ENCODE results near the gene SLC29A3. TPM values are rescaled to one million over a fixed set of nuclear protein-coding genes. Genes with fewer than 3 reads are reported as not detected.

The SLC29A3 gene
- total and polyA plus RNA-seq, 5 donors from 2014 or later: 4.8 to 16.2 (median 11.1) TPM

DNA sequence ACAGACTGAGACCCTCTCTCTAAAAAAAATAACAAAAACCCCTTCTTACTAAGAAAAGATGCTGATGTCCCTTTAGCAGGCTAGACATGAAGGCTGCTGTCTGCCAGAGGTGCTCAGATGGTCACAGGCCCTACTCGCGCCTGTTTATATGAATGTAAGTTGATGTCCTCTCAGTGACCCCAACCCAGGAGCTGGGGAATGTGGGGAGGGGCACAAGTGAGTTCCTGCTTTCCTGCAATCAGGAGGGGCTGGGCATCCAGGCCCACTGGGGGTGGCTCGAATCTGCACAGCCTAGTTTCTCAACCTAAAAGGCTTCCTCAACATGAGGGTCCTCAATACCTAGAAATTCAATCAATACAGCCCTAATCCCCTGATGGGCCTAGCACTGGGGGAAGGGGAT, 12.1 kb upstream of the SLC29A3 start:
- H3K4me1 Mint-ChIP-seq: no peaks in the 10 kb centered on the region
- Histone ChIP-seq H3K36me3 (ENCODE audit: control insufficient read depth, insufficient read depth, low read length) (no peaks in the 10 kb centered on the region), H3K9me3 (ENCODE audit: control insufficient read depth in 2 of 2, low read length in 2 of 2) (no peaks in the 10 kb centered on the region), H3K4me3 (ENCODE audit: low read depth, low read length) (no peak overlapping the region), H3K27ac (ENCODE audit: insufficient read depth, low read length, poor library complexity, severe bottlenecking) (no peak overlapping the region), H3K4me1 (ENCODE audit: control insufficient read depth, insufficient read depth, low read length, poor library complexity, severe bottlenecking) (no peaks in the 10 kb centered on the region), H3K27me3 (ENCODE audit: control insufficient read depth, insufficient read depth, low read length) (peaks cover 3% of the 10 kb centered on the region)
- ATAC-seq (ENCODE audit: low read depth in 2 of 2) (no peak), DNase-seq (no peak)
- H3K4me3 Mint-ChIP-seq: no peak overlapping the region
- H3K27me3 Mint-ChIP-seq: peaks cover 7% of the 10 kb centered on the region
- no peaks in the 10 kb centered on the region for H3K9me3 Mint-ChIP-seq
- H3K27ac Mint-ChIP-seq: no peak overlapping the region
- no peaks in the 10 kb centered on the region for H3K36me3 Mint-ChIP-seq

DNA sequence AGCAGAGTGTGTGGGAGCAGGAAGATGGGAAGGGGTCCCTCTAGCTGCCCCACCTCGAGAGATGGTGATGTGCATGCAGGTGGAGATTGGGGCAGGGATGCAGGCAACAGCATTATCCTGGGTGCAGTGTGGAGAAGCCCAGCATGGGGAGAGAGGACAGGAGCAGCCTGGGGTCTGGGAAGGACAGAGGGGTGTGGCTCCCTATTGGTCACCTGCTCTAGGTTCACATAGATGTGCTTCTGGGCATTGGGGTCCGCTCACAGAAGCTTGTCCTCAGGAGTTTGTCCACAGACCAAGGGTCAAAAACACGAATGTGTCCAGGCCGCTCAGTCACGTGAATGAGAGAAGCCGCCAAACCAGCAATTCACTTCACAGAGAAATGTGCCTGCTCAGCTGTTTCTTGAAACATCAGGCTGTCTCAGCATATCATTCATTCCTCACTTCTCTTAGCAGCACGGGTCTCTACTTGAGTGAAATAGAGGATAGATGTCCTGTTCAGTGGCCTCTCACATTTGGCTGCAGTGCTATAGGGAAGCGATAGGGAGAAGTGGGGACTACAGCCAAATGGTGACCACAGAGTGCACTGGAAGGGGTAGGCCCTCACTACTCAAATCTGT, 11.5 kb upstream of the SLC29A3 start:
- Mint-ChIP-seq H3K27me3 (peaks cover 7% of the 10 kb centered on the region), H3K27ac (no peak overlapping the region), H3K9me3 (no peaks in the 10 kb centered on the region), H3K4me1 (no peaks in the 10 kb centered on the region), H3K4me3 (no peak overlapping the region), H3K36me3 (no peaks in the 10 kb centered on the region)
- Histone ChIP-seq H3K27me3 (ENCODE audit: control insufficient read depth, insufficient read depth, low read length) (peaks cover 3% of the 10 kb centered on the region), H3K4me1 (ENCODE audit: control insufficient read depth, insufficient read depth, low read length, poor library complexity, severe bottlenecking) (no peaks in the 10 kb centered on the region), H3K36me3 (ENCODE audit: control insufficient read depth, insufficient read depth, low read length) (no peaks in the 10 kb centered on the region), H3K4me3 (ENCODE audit: low read depth, low read length) (no peak overlapping the region), H3K27ac (ENCODE audit: insufficient read depth, low read length, poor library complexity, severe bottlenecking) (no peak overlapping the region), H3K9me3 (ENCODE audit: control insufficient read depth in 2 of 2, low read length in 2 of 2) (no peaks in the 10 kb centered on the region)
- DNase-seq: no peak
- no peak for ATAC-seq (ENCODE audit: low read depth in 2 of 2)

DNA sequence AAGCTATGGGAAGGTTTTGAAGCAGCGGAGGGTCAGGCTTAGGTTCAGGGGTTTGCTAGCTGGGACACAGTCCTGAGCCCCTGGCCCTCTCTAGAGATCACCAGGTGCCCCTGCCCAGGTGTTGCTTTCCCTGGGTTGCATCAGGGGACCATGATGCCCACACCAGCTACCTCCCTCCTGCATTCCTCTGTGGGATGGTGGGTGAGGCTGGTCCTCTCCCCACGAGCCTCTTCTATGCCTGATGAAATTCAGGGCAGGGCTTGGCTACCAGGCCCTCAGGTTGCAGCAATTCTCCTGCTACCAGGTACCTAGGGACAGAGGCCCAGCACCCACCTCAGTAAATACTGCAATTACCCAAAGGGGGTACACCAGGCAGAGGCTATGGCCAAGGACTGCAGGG, 10.8 kb upstream of the SLC29A3 start:
- no peak overlapping the region for H3K27ac Mint-ChIP-seq
- Histone ChIP-seq H3K27me3 (ENCODE audit: control insufficient read depth, insufficient read depth, low read length) (peaks cover 3% of the 10 kb centered on the region), H3K36me3 (ENCODE audit: control insufficient read depth, insufficient read depth, low read length) (no peaks in the 10 kb centered on the region), H3K4me3 (ENCODE audit: low read depth, low read length) (no peak overlapping the region), H3K27ac (ENCODE audit: insufficient read depth, low read length, poor library complexity, severe bottlenecking) (no peak overlapping the region), H3K9me3 (ENCODE audit: control insufficient read depth in 2 of 2, low read length in 2 of 2) (no peaks in the 10 kb centered on the region), H3K4me1 (ENCODE audit: control insufficient read depth, insufficient read depth, low read length, poor library complexity, severe bottlenecking) (no peaks in the 10 kb centered on the region)
- no peaks in the 10 kb centered on the region for H3K36me3 Mint-ChIP-seq
- H3K4me1 Mint-ChIP-seq: no peaks in the 10 kb centered on the region
- DNase-seq: no peak
- H3K27me3 Mint-ChIP-seq: peaks cover 7% of the 10 kb centered on the region
- no peak for ATAC-seq (ENCODE audit: low read depth in 2 of 2)
- no peak overlapping the region for H3K4me3 Mint-ChIP-seq
- H3K9me3 Mint-ChIP-seq: no peaks in the 10 kb centered on the region

DNA sequence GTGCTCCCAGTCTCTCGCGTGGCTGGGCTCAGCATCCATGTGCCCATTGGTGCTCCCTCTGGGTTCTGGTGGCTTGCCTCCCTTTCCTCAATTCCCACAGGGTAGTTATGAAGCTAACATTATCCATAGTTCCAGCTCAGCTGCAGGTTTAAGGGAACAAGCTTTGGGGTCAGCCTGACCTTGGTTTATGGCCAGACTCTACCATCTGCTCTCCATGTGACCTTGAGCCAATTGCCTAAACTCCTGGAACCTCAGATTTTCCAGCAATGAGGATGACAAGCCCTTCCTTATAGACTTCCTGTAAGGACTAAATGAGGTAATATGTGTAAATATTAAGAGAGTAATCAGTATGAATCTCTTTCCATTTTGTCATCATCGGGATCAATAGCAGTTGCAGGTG, 10.1 kb upstream of the SLC29A3 start:
- H3K4me3 Mint-ChIP-seq: no peak overlapping the region
- Histone ChIP-seq H3K27ac (ENCODE audit: insufficient read depth, low read length, poor library complexity, severe bottlenecking) (no peak overlapping the region), H3K9me3 (ENCODE audit: control insufficient read depth in 2 of 2, low read length in 2 of 2) (no peaks in the 10 kb centered on the region), H3K4me3 (ENCODE audit: low read depth, low read length) (no peak overlapping the region), H3K4me1 (ENCODE audit: control insufficient read depth, insufficient read depth, low read length, poor library complexity, severe bottlenecking) (no peaks in the 10 kb centered on the region), H3K27me3 (ENCODE audit: control insufficient read depth, insufficient read depth, low read length) (peaks cover 3% of the 10 kb centered on the region), H3K36me3 (ENCODE audit: control insufficient read depth, insufficient read depth, low read length) (no peaks in the 10 kb centered on the region)
- peaks cover 11% of the 10 kb centered on the region for H3K27me3 Mint-ChIP-seq
- H3K36me3 Mint-ChIP-seq: no peaks in the 10 kb centered on the region
- no peak overlapping the region for H3K27ac Mint-ChIP-seq
- peaks cover 0 to 3% (median 0%) of the 10 kb centered on the region in 4 donors for H3K4me1 Mint-ChIP-seq
- ATAC-seq (ENCODE audit: low read depth in 2 of 2) (no peak), DNase-seq (no peak)
- H3K9me3 Mint-ChIP-seq: no peaks in the 10 kb centered on the region

DNA sequence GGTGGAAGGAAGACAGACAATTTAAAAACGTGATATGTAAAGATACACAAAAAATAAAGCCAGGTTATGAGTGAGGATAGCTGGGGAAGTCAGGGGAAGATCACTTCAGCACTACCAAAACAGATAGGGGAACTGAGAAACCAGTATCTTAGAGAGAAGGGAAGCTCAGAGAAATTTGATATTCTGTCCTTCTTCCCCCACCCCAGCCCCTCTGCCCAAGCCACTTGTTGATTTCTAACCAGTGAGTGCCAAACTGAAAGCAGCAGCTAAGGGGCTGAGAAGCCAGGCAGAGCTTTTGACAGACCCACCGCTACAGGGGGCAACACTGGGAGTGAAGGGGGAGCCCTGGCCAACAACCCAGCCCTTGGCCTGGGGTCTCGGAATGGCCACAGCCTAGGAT, 9.1 kb upstream of the SLC29A3 start:
- no peak overlapping the region for H3K4me3 Mint-ChIP-seq
- ATAC-seq (ENCODE audit: low read depth in 2 of 2) (no peak), DNase-seq (no peak)
- no peaks in the 10 kb centered on the region for H3K9me3 Mint-ChIP-seq
- H3K36me3 Mint-ChIP-seq: no peaks in the 10 kb centered on the region
- peaks cover 11% of the 10 kb centered on the region for H3K27me3 Mint-ChIP-seq
- peaks cover 0 to 6% (median 3%) of the 10 kb centered on the region in 4 donors for H3K4me1 Mint-ChIP-seq
- no peaks in the 10 kb centered on the region for H3K9me3 ChIP-seq (ENCODE audit: control insufficient read depth in 2 of 2, low read length in 2 of 2)
- H3K4me3 ChIP-seq (ENCODE audit: low read depth, low read length): no peak overlapping the region
- peaks cover 3% of the 10 kb centered on the region for H3K27me3 ChIP-seq (ENCODE audit: control insufficient read depth, insufficient read depth, low read length)
- H3K27ac ChIP-seq (ENCODE audit: insufficient read depth, low read length, poor library complexity, severe bottlenecking): no peak overlapping the region
- no peaks in the 10 kb centered on the region for H3K36me3 ChIP-seq (ENCODE audit: control insufficient read depth, insufficient read depth, low read length)
- peaks cover 4% of the 10 kb centered on the region for H3K4me1 ChIP-seq (ENCODE audit: control insufficient read depth, insufficient read depth, low read length, poor library complexity, severe bottlenecking)
- H3K27ac Mint-ChIP-seq: no peak overlapping the region

DNA sequence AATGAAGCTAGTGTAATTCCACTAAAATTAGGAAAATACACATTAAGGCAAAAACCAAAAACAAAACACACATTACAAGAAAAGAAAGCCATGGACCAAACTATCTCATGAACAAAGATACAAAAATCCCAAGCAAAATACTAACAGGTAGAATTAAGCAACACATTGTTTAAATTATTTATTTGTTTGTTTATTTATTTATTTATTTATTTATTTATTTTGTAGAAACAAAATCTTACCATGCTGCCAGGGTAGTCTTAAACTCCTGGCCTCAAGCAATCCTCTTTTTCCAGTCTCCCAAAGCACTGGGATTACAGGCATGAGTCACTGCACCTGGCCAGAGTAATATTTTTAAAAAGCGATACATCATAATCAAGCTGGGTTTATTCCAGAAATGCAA, 6.8 kb upstream of the SLC29A3 start:
- Mint-ChIP-seq H3K9me3 (no peaks in the 10 kb centered on the region), H3K4me1 (peaks cover 0 to 6% (median 3%) of the 10 kb centered on the region in 4 donors), H3K36me3 (no peaks in the 10 kb centered on the region), H3K4me3 (no peak overlapping the region), H3K27ac (no peak overlapping the region), H3K27me3 (peaks cover 11% of the 10 kb centered on the region)
- DNase-seq (no peak), ATAC-seq (ENCODE audit: low read depth in 2 of 2) (no peak)
- peaks cover 4% of the 10 kb centered on the region for H3K4me1 ChIP-seq (ENCODE audit: control insufficient read depth, insufficient read depth, low read length, poor library complexity, severe bottlenecking)
- H3K27ac ChIP-seq (ENCODE audit: insufficient read depth, low read length, poor library complexity, severe bottlenecking): no peak overlapping the region
- no peaks in the 10 kb centered on the region for H3K9me3 ChIP-seq (ENCODE audit: control insufficient read depth in 2 of 2, low read length in 2 of 2)
- no peaks in the 10 kb centered on the region for H3K36me3 ChIP-seq (ENCODE audit: control insufficient read depth, insufficient read depth, low read length)
- no peak overlapping the region for H3K4me3 ChIP-seq (ENCODE audit: low read depth, low read length)
- H3K27me3 ChIP-seq (ENCODE audit: control insufficient read depth, insufficient read depth, low read length): peaks cover 3% of the 10 kb centered on the region

DNA sequence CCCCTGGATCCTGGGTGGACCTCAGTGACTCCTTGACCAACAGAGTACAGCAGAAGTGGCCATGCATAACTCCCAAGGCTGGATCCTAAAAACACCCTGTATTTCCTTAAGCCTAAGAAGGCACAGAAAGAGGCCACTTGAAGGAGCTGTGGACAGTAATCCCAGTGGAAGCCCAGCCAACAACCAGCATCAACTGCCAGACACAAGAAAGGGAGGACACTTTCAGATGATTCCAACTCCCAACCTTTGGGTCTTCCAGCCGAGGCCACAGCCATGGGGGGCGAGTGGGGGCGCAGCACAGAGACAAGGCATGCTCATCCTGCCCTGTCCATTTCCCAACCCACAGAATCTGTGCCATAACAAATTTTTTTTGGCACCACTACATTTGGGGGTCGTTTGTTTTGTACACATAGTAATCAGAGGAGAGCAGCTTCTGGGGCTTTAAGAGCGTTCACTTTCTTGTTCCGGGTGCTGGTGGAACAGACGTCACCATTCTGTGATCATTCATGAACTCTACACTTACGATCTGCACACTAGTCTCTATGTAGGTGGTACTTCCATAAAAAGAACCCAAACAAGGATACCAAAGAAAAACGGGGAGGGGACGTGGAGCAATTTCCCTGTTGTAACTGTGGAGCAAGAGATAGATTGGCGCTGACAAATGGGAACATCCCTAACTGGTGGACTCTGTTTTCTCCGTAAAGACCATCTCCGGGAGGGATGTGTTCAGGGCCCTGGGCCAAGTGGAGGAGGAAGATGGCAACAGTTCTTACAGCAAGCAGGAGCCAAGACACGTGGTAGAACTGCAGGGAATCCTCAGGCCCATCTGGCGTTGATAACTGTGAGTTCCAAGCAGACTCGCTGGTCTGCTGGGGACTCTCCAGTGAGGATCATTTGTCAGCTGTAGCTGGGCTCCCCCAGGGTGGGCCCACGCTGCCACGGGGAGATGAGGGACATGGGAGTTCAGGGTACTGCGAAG, 6.0 kb upstream of the SLC29A3 start:
- Mint-ChIP-seq H3K36me3 (no peaks in the 10 kb centered on the region), H3K4me3 (no peak overlapping the region), H3K27ac (no peak overlapping the region), H3K4me1 (peaks cover 0 to 10% (median 4%) of the 10 kb centered on the region in 4 donors), H3K27me3 (peaks cover 11% of the 10 kb centered on the region), H3K9me3 (no peaks in the 10 kb centered on the region)
- Histone ChIP-seq H3K9me3 (ENCODE audit: control insufficient read depth in 2 of 2, low read length in 2 of 2) (no peaks in the 10 kb centered on the region), H3K27ac (ENCODE audit: insufficient read depth, low read length, poor library complexity, severe bottlenecking) (no peak overlapping the region), H3K27me3 (ENCODE audit: control insufficient read depth, insufficient read depth, low read length) (peaks cover 3% of the 10 kb centered on the region), H3K4me1 (ENCODE audit: control insufficient read depth, insufficient read depth, low read length, poor library complexity, severe bottlenecking) (peaks cover 4% of the 10 kb centered on the region), H3K36me3 (ENCODE audit: control insufficient read depth, insufficient read depth, low read length) (no peaks in the 10 kb centered on the region), H3K4me3 (ENCODE audit: low read depth, low read length) (no peak overlapping the region)
- DNase-seq (no peak), ATAC-seq (ENCODE audit: low read depth in 2 of 2) (no peak)

Data from CD4-positive, CD25-positive, alpha-beta regulatory T cell (primary cell).